HepG2 (cell line): ENCODE data around the gene HNRNPF. TPM values are rescaled to one million over a fixed set of nuclear protein-coding genes. Genes with fewer than 3 reads are reported as not detected.

ENCODE experiments used
- ATF7 ChIP-seq, 2 experiments: fragments of 450-650 bp in 1 of 2; sonication (generic) in 1 of 2; formaldehyde crosslinking in 1 of 2; IDR thresholded peaks; 2 replicates each; pipeline versions ENCODE4 v1.4.0 to v1.6.1; 2016 to 2020; ENCODE audit warnings: antibody characterized with exemption in 1 of 2, mild to moderate bottlenecking in 1 of 2, missing genetic modification reagents in 1 of 2
- ATF7-NPFF ChIP-seq: sonication (generic); formaldehyde crosslinking; IDR thresholded peaks from 2 replicates; pipeline ENCODE4 v1.8.1; 2023; ENCODE audit warnings: mild to moderate bottlenecking, low read depth, missing genetic modification reagents, moderate library complexity
- CBX1 ChIP-seq: IDR thresholded peaks from one replicate; pipeline ENCODE4 v1.6.1; 2016; ENCODE audit warnings: antibody characterized with exemption, low read depth
- CHCHD3 ChIP-seq: sonication (generic); formaldehyde crosslinking; IDR thresholded peaks from 2 replicates; pipeline ENCODE4 v1.8.0; 2022; ENCODE audit warnings: mild to moderate bottlenecking, missing genetic modification reagents, moderate library complexity
- EHMT2 ChIP-seq: fragments of 200-600 bp; sonication (generic); IDR thresholded peaks from 2 replicates; pipeline ENCODE4 v1.7.0; 2017; ENCODE audit warnings: antibody characterized with exemption, low read depth, low read length, borderline replicate concordance
- LCORL ChIP-seq, 2 experiments: fragments of 450-650 bp in 1 of 2; sonication (generic) in 1 of 2; formaldehyde crosslinking in 1 of 2; IDR thresholded peaks; 2 replicates each; pipeline versions ENCODE4 v1.5.0 to v1.6.1; 2017 to 2020; ENCODE audit warnings: antibody characterized with exemption in 1 of 2, missing genetic modification reagents in 1 of 2
- MXI1 ChIP-seq: IDR thresholded peaks from 3 replicates; pipeline ENCODE4 v1.6.1; 2012; ENCODE audit warnings: low read depth, low read length, inconsistent platforms, borderline replicate concordance
- NFE2 ChIP-seq: sonication (generic); formaldehyde crosslinking; IDR thresholded peaks from 2 replicates; pipeline ENCODE4 v1.4.0; 2020; ENCODE audit warnings: missing genetic modification reagents
- SPEN ChIP-seq: sonication (generic); formaldehyde crosslinking; IDR thresholded peaks from 2 replicates; pipeline ENCODE4 v1.5.1; 2020; ENCODE audit warnings: low read depth, mild to moderate bottlenecking, missing genetic modification reagents
- TBL1XR1 ChIP-seq: fragments of 150-350 bp; IDR thresholded peaks from 2 replicates; pipeline ENCODE4 v1.6.1; 2014; ENCODE audit warnings: borderline replicate concordance, low read length; ENCODE audit not compliant: partially characterized antibody
- TBX3 ChIP-seq: fragments of 450-650 bp; IDR thresholded peaks from 2 replicates; pipeline ENCODE4 v1.6.1; 2017; ENCODE audit warnings: antibody characterized with exemption, mild to moderate bottlenecking, inconsistent platforms, borderline replicate concordance
- ZNF441 ChIP-seq: sonication (generic); formaldehyde crosslinking; IDR thresholded peaks from 2 replicates; pipeline ENCODE4 v1.7.0; 2021; ENCODE audit warnings: missing genetic modification reagents, borderline replicate concordance
- ZNF547 ChIP-seq: sonication (generic); formaldehyde crosslinking; IDR thresholded peaks from 2 replicates; pipeline ENCODE4 v1.5.1; 2020; ENCODE audit warnings: mild to moderate bottlenecking, missing genetic modification reagents
- polyA plus RNA-seq, 8 experiments: library from polyadenylated mRNA; depleted of rRNA in 3 of 8; stranded (reverse) in 7 of 8; unstranded in 1 of 8; fragments of >200 nt; fragmentation: Illumina TruSeq in 4 of 8; extraction: Trizol in 4 of 8; gene quantifications; 2 replicates each; pipeline versions ENCODE4 v1.2.1 to v1.2.3, GENCODE V29; 2011 to 2016; ENCODE audit warnings: low read depth in 4 of 8, missing spikeins in 1 of 8, mixed read lengths in 1 of 8; ENCODE audit not compliant: insufficient read depth in 1 of 8
- total RNA-seq, 5 experiments: library from RNA; depleted of rRNA; stranded (reverse); fragments of >200 nt; fragmentation: Illumina TruSeq; extraction: Trizol; gene quantifications; 2 replicates each; pipeline ENCODE4 v1.2.3, GENCODE V29; 2016; ENCODE audit warnings: low read depth in 1 of 5
- TF ChIP-seq, protein P1 (sequence below): sonication (generic); formaldehyde crosslinking; IDR thresholded peaks from 2 replicates; pipeline ENCODE4 v1.4.0; 2020; ENCODE audit warnings: mild to moderate bottlenecking, missing genetic modification reagents
- TF ChIP-seq, protein P2 (sequence below): IDR thresholded peaks from 2 replicates; pipeline ENCODE4 v1.6.1; 2012; ENCODE audit warnings: inconsistent platforms
- TF ChIP-seq, protein P3 (sequence below): sonication (generic); formaldehyde crosslinking; conservative IDR thresholded peaks from 2 replicates; pipeline ENCODE4 v1.8.0; 2022; ENCODE audit warnings: mild to moderate bottlenecking, moderate library complexity, missing genetic modification reagents
- TF ChIP-seq, protein P4 (sequence below): IDR thresholded peaks from 2 replicates; pipeline ENCODE4 v1.6.1; 2016; ENCODE audit warnings: missing compliant biosample characterization, missing genetic modification reagents, borderline replicate concordance
- TF ChIP-seq, protein P5 (sequence below): sonication (generic); formaldehyde crosslinking; IDR thresholded peaks from 2 replicates; pipeline ENCODE4 v1.5.1; 2020; ENCODE audit warnings: mild to moderate bottlenecking, moderate library complexity, missing genetic modification reagents

The HNRNPF gene
- total and polyA plus RNA-seq, 2 of the 13 experiments (the other 11 are each of a cell fraction or from before 2014, with no cell fraction given), result 166 to 308 TPM

DNA sequence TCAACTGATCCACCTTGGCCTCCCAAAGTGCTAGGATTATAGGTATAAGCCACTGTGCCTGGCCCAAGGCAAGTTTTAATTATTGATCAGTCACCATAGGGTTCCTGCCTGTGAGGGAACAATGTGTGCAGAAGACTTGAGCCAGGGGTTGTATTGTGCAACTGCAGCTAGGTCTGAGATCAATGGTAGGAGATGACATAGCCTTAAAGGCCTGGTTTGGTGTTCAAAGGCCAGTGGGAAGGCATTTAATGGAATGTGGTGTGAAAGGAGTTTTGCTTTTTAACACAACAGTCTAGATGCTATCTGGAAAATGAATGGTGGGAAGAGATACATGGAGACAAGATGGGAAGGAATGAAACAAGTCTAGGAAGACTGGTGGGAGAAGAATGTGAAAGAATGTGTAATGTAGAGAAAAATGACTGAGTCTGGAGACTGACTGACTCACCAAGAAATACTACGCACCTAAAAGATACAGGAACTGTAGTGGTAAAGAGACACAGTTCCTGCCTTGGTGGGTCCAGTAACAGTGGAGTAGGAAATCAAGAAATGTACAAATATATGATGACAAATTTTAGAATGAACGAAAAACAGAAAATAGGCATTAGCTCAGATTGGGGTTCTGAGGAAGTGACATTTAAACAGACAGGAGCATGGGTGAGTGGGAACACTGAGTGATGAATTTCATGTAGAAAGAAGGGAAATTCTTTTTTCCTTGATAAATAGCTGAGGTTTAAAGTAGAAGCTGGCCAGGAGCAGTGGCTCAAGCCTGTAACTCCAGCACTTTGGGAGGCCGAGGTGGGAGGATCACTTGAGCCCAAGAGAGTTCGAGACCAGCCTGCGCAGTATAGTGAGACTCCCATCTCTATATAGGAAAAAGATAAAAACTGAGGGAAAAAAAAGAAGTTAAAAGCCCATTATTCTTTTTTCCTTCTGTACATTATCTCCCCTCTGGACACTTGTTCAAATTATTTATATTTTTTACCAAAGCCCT is 9.4 kb downstream of the HNRNPF start (continued):
- TF ChIP-seq, protein P1, sequence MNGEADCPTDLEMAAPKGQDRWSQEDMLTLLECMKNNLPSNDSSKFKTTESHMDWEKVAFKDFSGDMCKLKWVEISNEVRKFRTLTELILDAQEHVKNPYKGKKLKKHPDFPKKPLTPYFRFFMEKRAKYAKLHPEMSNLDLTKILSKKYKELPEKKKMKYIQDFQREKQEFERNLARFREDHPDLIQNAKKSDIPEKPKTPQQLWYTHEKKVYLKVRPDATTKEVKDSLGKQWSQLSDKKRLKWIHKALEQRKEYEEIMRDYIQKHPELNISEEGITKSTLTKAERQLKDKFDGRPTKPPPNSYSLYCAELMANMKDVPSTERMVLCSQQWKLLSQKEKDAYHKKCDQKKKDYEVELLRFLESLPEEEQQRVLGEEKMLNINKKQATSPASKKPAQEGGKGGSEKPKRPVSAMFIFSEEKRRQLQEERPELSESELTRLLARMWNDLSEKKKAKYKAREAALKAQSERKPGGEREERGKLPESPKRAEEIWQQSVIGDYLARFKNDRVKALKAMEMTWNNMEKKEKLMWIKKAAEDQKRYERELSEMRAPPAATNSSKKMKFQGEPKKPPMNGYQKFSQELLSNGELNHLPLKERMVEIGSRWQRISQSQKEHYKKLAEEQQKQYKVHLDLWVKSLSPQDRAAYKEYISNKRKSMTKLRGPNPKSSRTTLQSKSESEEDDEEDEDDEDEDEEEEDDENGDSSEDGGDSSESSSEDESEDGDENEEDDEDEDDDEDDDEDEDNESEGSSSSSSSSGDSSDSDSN (CRISPR knock-in tag), result peak; percentile 43; the same call in 1 of the 2 replicates
- TF ChIP-seq CHCHD3 (CRISPR knock-in tag), result no peak
- TF ChIP-seq ATF7-NPFF (CRISPR knock-in tag), result no peak
- TF ChIP-seq ATF7 (IDR thresholded peaks at IDR 0.05), result peak; percentile 42; the same call in 1 of the 2 replicates
- peak; percentile 61; the same call in 1 of the 2 replicates for TF ChIP-seq ATF7 (CRISPR knock-in tag; IDR thresholded peaks at IDR 0.05)
- TF ChIP-seq CBX1, result no peak
- TF ChIP-seq, protein P2, sequence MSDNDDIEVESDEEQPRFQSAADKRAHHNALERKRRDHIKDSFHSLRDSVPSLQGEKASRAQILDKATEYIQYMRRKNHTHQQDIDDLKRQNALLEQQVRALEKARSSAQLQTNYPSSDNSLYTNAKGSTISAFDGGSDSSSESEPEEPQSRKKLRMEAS, result peak; percentile 31; the same call in 1 of the 2 replicates
- no peak for TF ChIP-seq SPEN (CRISPR knock-in tag)
- TF ChIP-seq ZNF547 (CRISPR knock-in tag), result no peak
- TF ChIP-seq, protein P3, sequence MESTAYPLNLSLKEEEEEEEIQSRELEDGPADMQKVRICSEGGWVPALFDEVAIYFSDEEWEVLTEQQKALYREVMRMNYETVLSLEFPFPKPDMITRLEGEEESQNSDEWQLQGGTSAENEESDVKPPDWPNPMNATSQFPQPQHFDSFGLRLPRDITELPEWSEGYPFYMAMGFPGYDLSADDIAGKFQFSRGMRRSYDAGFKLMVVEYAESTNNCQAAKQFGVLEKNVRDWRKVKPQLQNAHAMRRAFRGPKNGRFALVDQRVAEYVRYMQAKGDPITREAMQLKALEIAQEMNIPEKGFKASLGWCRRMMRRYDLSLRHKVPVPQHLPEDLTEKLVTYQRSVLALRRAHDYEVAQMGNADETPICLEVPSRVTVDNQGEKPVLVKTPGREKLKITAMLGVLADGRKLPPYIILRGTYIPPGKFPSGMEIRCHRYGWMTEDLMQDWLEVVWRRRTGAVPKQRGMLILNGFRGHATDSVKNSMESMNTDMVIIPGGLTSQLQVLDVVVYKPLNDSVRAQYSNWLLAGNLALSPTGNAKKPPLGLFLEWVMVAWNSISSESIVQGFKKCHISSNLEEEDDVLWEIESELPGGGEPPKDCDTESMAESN (CRISPR knock-in tag), result no peak
- TF ChIP-seq EHMT2, result no peak
- no peak for TF ChIP-seq ZNF441 (CRISPR knock-in tag)
- no peak for TF ChIP-seq LCORL (IDR thresholded peaks at IDR 0.05)
- peak; percentile 55 for TF ChIP-seq LCORL (CRISPR knock-in tag; IDR thresholded peaks at IDR 0.05)
- TF ChIP-seq, protein P4, sequence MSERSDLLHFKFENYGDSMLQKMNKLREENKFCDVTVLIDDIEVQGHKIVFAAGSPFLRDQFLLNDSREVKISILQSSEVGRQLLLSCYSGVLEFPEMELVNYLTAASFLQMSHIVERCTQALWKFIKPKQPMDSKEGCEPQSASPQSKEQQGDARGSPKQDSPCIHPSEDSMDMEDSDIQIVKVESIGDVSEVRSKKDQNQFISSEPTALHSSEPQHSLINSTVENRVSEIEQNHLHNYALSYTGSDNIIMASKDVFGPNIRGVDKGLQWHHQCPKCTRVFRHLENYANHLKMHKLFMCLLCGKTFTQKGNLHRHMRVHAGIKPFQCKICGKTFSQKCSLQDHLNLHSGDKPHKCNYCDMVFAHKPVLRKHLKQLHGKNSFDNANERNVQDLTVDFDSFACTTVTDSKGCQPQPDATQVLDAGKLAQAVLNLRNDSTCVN (CRISPR knock-in tag), result no peak
- no peak for TF ChIP-seq TBL1XR1
- no peak for TF ChIP-seq TBX3
- TF ChIP-seq, protein P5, sequence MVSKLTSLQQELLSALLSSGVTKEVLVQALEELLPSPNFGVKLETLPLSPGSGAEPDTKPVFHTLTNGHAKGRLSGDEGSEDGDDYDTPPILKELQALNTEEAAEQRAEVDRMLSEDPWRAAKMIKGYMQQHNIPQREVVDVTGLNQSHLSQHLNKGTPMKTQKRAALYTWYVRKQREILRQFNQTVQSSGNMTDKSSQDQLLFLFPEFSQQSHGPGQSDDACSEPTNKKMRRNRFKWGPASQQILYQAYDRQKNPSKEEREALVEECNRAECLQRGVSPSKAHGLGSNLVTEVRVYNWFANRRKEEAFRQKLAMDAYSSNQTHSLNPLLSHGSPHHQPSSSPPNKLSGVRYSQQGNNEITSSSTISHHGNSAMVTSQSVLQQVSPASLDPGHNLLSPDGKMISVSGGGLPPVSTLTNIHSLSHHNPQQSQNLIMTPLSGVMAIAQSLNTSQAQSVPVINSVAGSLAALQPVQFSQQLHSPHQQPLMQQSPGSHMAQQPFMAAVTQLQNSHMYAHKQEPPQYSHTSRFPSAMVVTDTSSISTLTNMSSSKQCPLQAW (CRISPR knock-in tag), result no peak
- no peak for TF ChIP-seq NFE2
- peak; percentile 29; the same call in 1 of the 3 replicates for TF ChIP-seq MXI1
